Spleen (tissue), 7 donors: ENCODE data around the gene ACBD6.

Source experiments
- CTCF ChIP-seq, 11 experiments: fragments of 200-600 bp in 7 of 11; fragments of 450-650 bp in 4 of 11; sonication (generic) in 4 of 11; IDR thresholded peaks in 8 of 11; conservative IDR thresholded peaks in 3 of 11; 1 replicate in 7 of 11; 2 replicates in 4 of 11; pipeline versions ENCODE4 v1.4.0 to v1.8.0; 2016 to 2021; ENCODE audit warnings: antibody characterized with exemption in 11 of 11, inconsistent platforms in 4 of 11, mild to moderate bottlenecking in 1 of 11
- POLR2A ChIP-seq, 3 donors: fragments of 450-650 bp; IDR thresholded peaks; one replicate each; pipeline ENCODE4 v1.5.1; 2017; ENCODE audit warnings: antibody characterized with exemption in 3 of 3, mild to moderate bottlenecking in 1 of 3
- POLR2AphosphoS5 ChIP-seq, 3 donors: sonication (generic); formaldehyde crosslinking; IDR thresholded peaks; one replicate each; pipeline ENCODE4 v1.5.1; 2017; ENCODE audit warnings: antibody characterized with exemption in 3 of 3
- donor health status: DM: no; HTN: no; CAD: no; lungs with moderate emphysema.
- donor health status: DM: no; HTN: no; CAD: no.
- donor health status: DM: no; HTN: no; CAD: no.

- TF ChIP-seq POLR2AphosphoS5 (IDR thresholded peaks at IDR 0.05) (no peak), CTCF (IDR thresholded peaks at IDR 0.05 in 8 of 11, conservative IDR thresholded peaks at IDR 0.05 in 3 of 11) (no peak), POLR2A (IDR thresholded peaks at IDR 0.05) (no peak)
These were observed 5.7 kb upstream of the ACBD6 start for GRCh38 chr1:180507795-180508724.
